Keratinocyte (primary cell): ENCODE data around the gene HS3ST2. TPM values are rescaled to one million over a fixed set of nuclear protein-coding genes. Genes with fewer than 3 reads are reported as not detected.

Experiments used
- DNase-seq: peaks from one replicate; pipeline ENCODE4 v3.0.0-alpha.2; 2011; ENCODE audit warnings: low read depth, missing footprints, low spot score
- FAIRE-seq: peaks from 2 replicates; lab custom pipeline; 2011; peaks lifted over from hg19 to GRCh38; lab: Jason Lieb, UNC
- H2AFZ ChIP-seq: 2 replicates; pipeline ENCODE4 v1.6.0; 2012; ENCODE audit warnings: low read length, control low read depth, inconsistent platforms; ENCODE audit not compliant: control insufficient read depth
- H3K27ac ChIP-seq: 2 replicates; pipeline ENCODE4 v1.5.1; 2011; ENCODE audit warnings: low read length; ENCODE audit not compliant: control insufficient read depth, insufficient read depth
- H3K27me3 ChIP-seq: 3 replicates; pipeline ENCODE4 v1.6.0; 2011; ENCODE audit warnings: low read length; ENCODE audit not compliant: control insufficient read depth, insufficient read depth; ENCODE audit errors: extremely low read depth
- H3K36me3 ChIP-seq, 2 experiments: 2 replicates in 1 of 2; 3 replicates in 1 of 2; pipeline ENCODE4 v1.5.1; 2011; ENCODE audit warnings: low read length in 2 of 2, mild to moderate bottlenecking in 1 of 2; ENCODE audit not compliant: control insufficient read depth in 2 of 2, insufficient read depth in 2 of 2; ENCODE audit errors: extremely low read depth in 1 of 2
- H3K4me1 ChIP-seq: 3 replicates; pipeline ENCODE4 v1.5.1; 2011; ENCODE audit warnings: low read length; ENCODE audit not compliant: control insufficient read depth, insufficient read depth; ENCODE audit errors: extremely low read depth
- H3K4me2 ChIP-seq: 3 replicates; pipeline ENCODE4 v1.6.0; 2011; ENCODE audit warnings: low read depth, low read length; ENCODE audit not compliant: control insufficient read depth, insufficient read depth; ENCODE audit errors: extremely low read depth
- H3K4me3 ChIP-seq, 3 experiments: fragments of 200-600 bp in 1 of 3; sonication (generic) in 1 of 3; 2 replicates in 2 of 3; 3 replicates in 1 of 3; pipeline ENCODE4 v1.5.1; 2011 to 2016; ENCODE audit warnings: low read length in 3 of 3, mild to moderate bottlenecking in 3 of 3, control low read depth in 2 of 3, inconsistent platforms in 1 of 3, low read depth in 1 of 3, mixed read lengths in 1 of 3, mixed run types in 1 of 3, moderate library complexity in 1 of 3; ENCODE audit not compliant: control insufficient read depth in 2 of 3, insufficient read depth in 2 of 3; ENCODE audit errors: extremely low read depth in 1 of 3
- H3K79me2 ChIP-seq: 2 replicates; pipeline ENCODE4 v1.6.0; 2012; ENCODE audit warnings: low read length; ENCODE audit not compliant: control insufficient read depth, insufficient read depth
- H3K9ac ChIP-seq: 3 replicates; pipeline ENCODE4 v1.6.0; 2011; ENCODE audit warnings: low read length; ENCODE audit not compliant: control insufficient read depth, insufficient read depth; ENCODE audit errors: extremely low read depth
- H3K9me1 ChIP-seq: 3 replicates; pipeline ENCODE4 v1.6.0; 2011; ENCODE audit warnings: low read length; ENCODE audit not compliant: control insufficient read depth, insufficient read depth; ENCODE audit errors: extremely low read depth
- H3K9me3 ChIP-seq: 2 replicates; pipeline ENCODE4 v1.5.1; 2012; ENCODE audit warnings: low read depth, low read length; ENCODE audit not compliant: control insufficient read depth
- H4K20me1 ChIP-seq: 3 replicates; pipeline ENCODE4 v1.6.0; 2011; ENCODE audit warnings: low read length; ENCODE audit not compliant: control insufficient read depth, insufficient read depth; ENCODE audit errors: extremely low read depth
- EZH2 ChIP-seq: IDR thresholded peaks from one replicate; pipeline ENCODE4 v1.6.1; 2012; ENCODE audit warnings: inconsistent platforms, mild to moderate bottlenecking, low read length, moderate library complexity
- dilution Hi-C: fragments of 300-500 bp; cut with MboI; formaldehyde crosslinking; loops from one replicate; pipeline ENCODE4 v1.7.0; 2020; ENCODE audit warnings: low sequenced_read_pairs; ENCODE audit not compliant: extremely low pct_ligation_motif_present
- polyA plus RNA-seq, 5 experiments: library from polyadenylated mRNA; depleted of rRNA in 3 of 5; stranded (reverse) in 3 of 5; stranded (forward) in 1 of 5; unstranded in 1 of 5; fragments of >200 nt; gene quantifications; 1 replicate in 1 of 5; 2 replicates in 3 of 5; 3 replicates in 1 of 5; pipeline versions ENCODE4 v1.2.1 to v1.2.3, GENCODE V29; 2011 to 2012; ENCODE audit warnings: missing spikeins in 2 of 5, low read depth in 1 of 5, low replicate concordance in 1 of 5
- TF ChIP-seq, protein P1 (sequence below), 3 experiments: IDR thresholded peaks in 1 of 3; conservative IDR thresholded peaks in 1 of 3; optimal IDR thresholded peaks in 1 of 3; 2 replicates in 2 of 3; 3 replicates in 1 of 3; pipeline versions ENCODE3 to v1.5.1; 2011; ENCODE audit warnings: low read length in 3 of 3, mild to moderate bottlenecking in 3 of 3, moderate library complexity in 2 of 3, control low read depth in 1 of 3, inconsistent platforms in 1 of 3; ENCODE audit not compliant: insufficient read depth in 2 of 3; ENCODE audit errors: extremely low read depth in 1 of 3

HS3ST2 gene
- polyA plus RNA-seq, 1 donor (not counting 4 experiments of a cell fraction or from before 2014, with no cell fraction given), result 6.3 TPM

DNA sequence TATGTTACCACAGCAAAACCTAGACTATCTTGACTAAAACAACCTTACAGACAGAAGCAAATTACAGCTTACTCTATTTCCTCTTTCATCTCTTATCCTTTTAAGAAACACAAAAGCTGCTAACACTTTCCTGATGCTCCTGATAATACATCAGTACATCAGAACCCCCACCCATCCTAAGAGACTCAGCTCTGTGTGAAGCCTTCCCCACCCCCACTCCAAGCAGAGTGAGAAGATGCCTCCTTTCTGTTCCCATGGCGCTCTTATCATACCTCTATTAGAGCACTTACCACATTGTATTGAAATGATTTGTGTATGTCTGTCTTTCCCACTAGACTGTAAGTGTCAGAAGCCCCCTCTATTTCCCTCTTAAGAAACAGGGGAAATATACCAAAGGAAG, 42.4 kb upstream of the HS3ST2 start:
- no peak overlapping the region for H3K4me3 ChIP-seq
- FAIRE-seq, result no peak

GRCh38 chr16:22775220-22775922, 38.6 kb upstream of the HS3ST2 start:
- dilution Hi-C loops, result no loop called here
- Histone ChIP-seq H4K20me1 (no peaks in the 10 kb centered on the region), H3K4me2 (no peak overlapping the region), H3K36me3 (no peaks in the 10 kb centered on the region), H3K9me1 (no peaks in the 10 kb centered on the region), H3K27ac (no peak overlapping the region), H3K27me3 (peaks cover 8% of the 10 kb centered on the region), H2AFZ (no peak overlapping the region), H3K9ac (no peak overlapping the region), H3K9me3 (no peaks in the 10 kb centered on the region), H3K4me1 (peaks cover 9% of the 10 kb centered on the region), H3K4me3 (no peak overlapping the region), H3K79me2 (no peaks in the 10 kb centered on the region)
- no peak for FAIRE-seq
- TF ChIP-seq, protein P1, sequence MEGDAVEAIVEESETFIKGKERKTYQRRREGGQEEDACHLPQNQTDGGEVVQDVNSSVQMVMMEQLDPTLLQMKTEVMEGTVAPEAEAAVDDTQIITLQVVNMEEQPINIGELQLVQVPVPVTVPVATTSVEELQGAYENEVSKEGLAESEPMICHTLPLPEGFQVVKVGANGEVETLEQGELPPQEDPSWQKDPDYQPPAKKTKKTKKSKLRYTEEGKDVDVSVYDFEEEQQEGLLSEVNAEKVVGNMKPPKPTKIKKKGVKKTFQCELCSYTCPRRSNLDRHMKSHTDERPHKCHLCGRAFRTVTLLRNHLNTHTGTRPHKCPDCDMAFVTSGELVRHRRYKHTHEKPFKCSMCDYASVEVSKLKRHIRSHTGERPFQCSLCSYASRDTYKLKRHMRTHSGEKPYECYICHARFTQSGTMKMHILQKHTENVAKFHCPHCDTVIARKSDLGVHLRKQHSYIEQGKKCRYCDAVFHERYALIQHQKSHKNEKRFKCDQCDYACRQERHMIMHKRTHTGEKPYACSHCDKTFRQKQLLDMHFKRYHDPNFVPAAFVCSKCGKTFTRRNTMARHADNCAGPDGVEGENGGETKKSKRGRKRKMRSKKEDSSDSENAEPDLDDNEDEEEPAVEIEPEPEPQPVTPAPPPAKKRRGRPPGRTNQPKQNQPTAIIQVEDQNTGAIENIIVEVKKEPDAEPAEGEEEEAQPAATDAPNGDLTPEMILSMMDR (optimal IDR thresholded peaks at IDR 0.05 in 1 of 3, IDR thresholded peaks at IDR 0.05 in 1 of 3, conservative IDR thresholded peaks at IDR 0.05 in 1 of 3; ENCODE audit: extremely low read depth in 1 of 3, insufficient read depth in 2 of 3, low read length in 3 of 3), result no peak
- no peak for TF ChIP-seq EZH2
- DNase-seq, result no peak

More for the DNA sequence above, 42.4 kb upstream of the HS3ST2 start:
- Histone ChIP-seq H4K20me1 (no peaks in the 10 kb centered on the region), H3K9me1 (no peaks in the 10 kb centered on the region), H3K9me3 (no peaks in the 10 kb centered on the region), H3K9ac (no peak overlapping the region), H3K27ac (no peak overlapping the region), H2AFZ (no peak overlapping the region), H3K4me2 (no peak overlapping the region), H3K4me1 (peaks cover 10% of the 10 kb centered on the region), H3K79me2 (no peaks in the 10 kb centered on the region), H3K27me3 (peaks cover 4% of the 10 kb centered on the region), H3K36me3 (no peaks in the 10 kb centered on the region)
- TF ChIP-seq, protein P1 (optimal IDR thresholded peaks at IDR 0.05 in 1 of 3, IDR thresholded peaks at IDR 0.05 in 1 of 3, conservative IDR thresholded peaks at IDR 0.05 in 1 of 3; ENCODE audit: extremely low read depth in 1 of 3, insufficient read depth in 2 of 3, low read length in 3 of 3), result no peak
- TF ChIP-seq EZH2, result no peak
- dilution Hi-C loops, result no loop called here
- DNase-seq, result no peak
